ENCODE results near the gene HSPB9. TPM values are rescaled to one million over a fixed set of nuclear protein-coding genes. Genes with fewer than 3 reads are reported as not detected.

Gene HSPB9
- total RNA-seq, 2 donors from 2014 or later, result 1.8 TPM; not detected in 1

GRCh38 chr17:42094375-42095069 lies 28.1 kb upstream of the HSPB9 start:
- H3K4me3 ChIP-seq, result no peak overlapping the region
- H3K27me3 ChIP-seq, result no peaks in the 10 kb centered on the region
- no peaks in the 10 kb centered on the region for H3K9me3 ChIP-seq
- TF ChIP-seq CTCF (IDR thresholded peaks at IDR 0.05) (no peak), POLR2A (IDR thresholded peaks at IDR 0.05) (no peak)
- ATAC-seq (no peak), DNase-seq (no peak)
- intact Hi-C loops (cut with DNase I), result no loop called here
- peaks cover 7% of the 10 kb centered on the region for H3K4me1 ChIP-seq
- H3K36me3 ChIP-seq (replicated peaks in 1 of 2; ENCODE audit: insufficient read depth in 1 of 2, low read depth in 2 of 2), result no peaks in the 10 kb centered on the region
- WGBS, 2 donors, result 78 to 86% methylated on average over 10 to 12 of the region's 12 CpGs
- H3K27ac ChIP-seq, result no peak overlapping the region

GRCh38 chr17:42096360-42097111 lies 26.1 kb upstream of the HSPB9 start:
- Histone ChIP-seq H3K4me1 (peaks cover 7% of the 10 kb centered on the region), H3K4me3 (no peak overlapping the region), H3K9me3 (no peaks in the 10 kb centered on the region), H3K27me3 (no peaks in the 10 kb centered on the region), H3K27ac (no peak overlapping the region), H3K36me3 (replicated peaks in 1 of 2; ENCODE audit: insufficient read depth in 1 of 2, low read depth in 2 of 2) (no peaks in the 10 kb centered on the region)
- WGBS, 2 donors, result 55 to 67% methylated on average over 8 of the region's 8 CpGs
- DNase-seq (no peak), ATAC-seq (no peak)
- no peak for TF ChIP-seq CTCF (IDR thresholded peaks at IDR 0.05)
- TF ChIP-seq POLR2A (IDR thresholded peaks at IDR 0.05), result no peak
- intact Hi-C loops (cut with DNase I), result no loop called here

- peak in 3 of 4 donors; percentile 34 to 56 (median 41) for DNase-seq
Observed at GRCh38 chr17:42097691-42098631, 24.6 kb upstream of the HSPB9 start, which contains the start of gene ZNF385C. Gene ZNF385C (minus strand): TSS chr17:42098473. CDS start chr17:42063056, 35,417 bp downstream.

More at GRCh38 chr17:42097691-42098631, 24.6 kb upstream of the HSPB9 start, which contains the start of gene ZNF385C:
- intact Hi-C loops (cut with DNase I), result no loop called here
- H3K27me3 ChIP-seq, result no peaks in the 10 kb centered on the region
- TF ChIP-seq POLR2A (IDR thresholded peaks at IDR 0.05) (no peak), CTCF (IDR thresholded peaks at IDR 0.05) (no peak)
- WGBS, 2 donors, result 18 to 37% methylated on average over 19 to 44 of the region's 52 CpGs
- H3K9me3 ChIP-seq, result no peaks in the 10 kb centered on the region
- H3K27ac ChIP-seq, result no peak within 1 kb of the TSS
- H3K4me1 ChIP-seq, result peaks cover 11% of the 10 kb centered on the region
- no peak within 1 kb of the TSS for H3K4me3 ChIP-seq
- H3K36me3 ChIP-seq (replicated peaks in 1 of 2; ENCODE audit: insufficient read depth in 1 of 2, low read depth in 2 of 2), result no peaks in the 10 kb centered on the region
- peak; percentile 72 for ATAC-seq
